Bronchial epithelial cell (primary cell): ENCODE results near the gene METTL24. TPM values are rescaled to one million over a fixed set of nuclear protein-coding genes. Genes with fewer than 3 reads are reported as not detected.

Experiments used
- DNase-seq: peaks from one replicate; pipeline ENCODE4 v3.0.0-alpha.2; 2010; ENCODE audit warnings: low read depth
- FAIRE-seq: peaks from 2 replicates; lab custom pipeline; 2011; peaks lifted over from hg19 to GRCh38; lab: Jason Lieb, UNC
- H3K27me3 ChIP-seq: 2 replicates; pipeline ENCODE4 v1.5.1; 2011; ENCODE audit warnings: low read length; ENCODE audit not compliant: control insufficient read depth, insufficient read depth
- H3K36me3 ChIP-seq: 2 replicates; pipeline ENCODE4 v1.5.1; 2011; ENCODE audit warnings: low read length; ENCODE audit not compliant: control insufficient read depth, insufficient read depth
- H3K4me3 ChIP-seq: 2 replicates; pipeline ENCODE4 v1.5.1; 2011; ENCODE audit warnings: mild to moderate bottlenecking, low read depth, low read length, control low read depth
- CTCF ChIP-seq: IDR thresholded peaks from 2 replicates; pipeline ENCODE4 v1.5.1; 2011; ENCODE audit warnings: mild to moderate bottlenecking, moderate library complexity, low read length, control low read depth, inconsistent platforms; ENCODE audit not compliant: insufficient read depth, severe bottlenecking
- total RNA-seq: library from RNA; depleted of rRNA; stranded (reverse); fragments of >200 nt; gene quantifications from 2 replicates; pipeline ENCODE4 v1.2.1, GENCODE V29; 2014

Gene METTL24
- total RNA-seq, 1 donor from 2014 or later: not detected

- no peaks in the 10 kb centered on the region for H3K36me3 ChIP-seq
Observed at GRCh38 chr6:110233770-110234374, 124.3 kb downstream of the METTL24 start.

GRCh38 chr6:110232450-110232849, 125.7 kb downstream of the METTL24 start:
- Histone ChIP-seq H3K4me3 (no peak overlapping the region), H3K27me3 (no peaks in the 10 kb centered on the region), H3K36me3 (no peaks in the 10 kb centered on the region)
- no peak for TF ChIP-seq CTCF
- DNase-seq (no peak), FAIRE-seq (no peak)

More at GRCh38 chr6:110233770-110234374, 124.3 kb downstream of the METTL24 start:
- H3K4me3 ChIP-seq: no peak overlapping the region
- no peaks in the 10 kb centered on the region for H3K27me3 ChIP-seq
- DNase-seq (no peak), FAIRE-seq (no peak)
- no peak for TF ChIP-seq CTCF

GRCh38 chr6:110226261-110226660, 131.9 kb downstream of the METTL24 start:
- Histone ChIP-seq H3K4me3 (no peak overlapping the region), H3K27me3 (no peaks in the 10 kb centered on the region), H3K36me3 (no peaks in the 10 kb centered on the region)
- no peak for DNase-seq
- TF ChIP-seq CTCF: no peak
- no peak for FAIRE-seq

- Histone ChIP-seq H3K27me3 (no peaks in the 10 kb centered on the region), H3K36me3 (peaks cover 1% of the 10 kb centered on the region), H3K4me3 (no peak overlapping the region)
- TF ChIP-seq CTCF: no peak
- no peak for DNase-seq
- FAIRE-seq: no peak
Observed at GRCh38 chr6:110221738-110222137, 136.4 kb downstream of the METTL24 start.

GRCh38 chr6:110217266-110217665, 140.9 kb downstream of the METTL24 start:
- no peak overlapping the region for H3K4me3 ChIP-seq
- FAIRE-seq (no peak), DNase-seq (peak; percentile 39)
- peaks cover 7% of the 10 kb centered on the region for H3K36me3 ChIP-seq
- TF ChIP-seq CTCF: no peak
- H3K27me3 ChIP-seq: no peaks in the 10 kb centered on the region

GRCh38 chr6:110216140-110216539, 142.0 kb downstream of the METTL24 start:
- TF ChIP-seq CTCF: no peak
- FAIRE-seq (no peak), DNase-seq (no peak)
- Histone ChIP-seq H3K4me3 (no peak overlapping the region), H3K36me3 (peaks cover 9% of the 10 kb centered on the region), H3K27me3 (no peaks in the 10 kb centered on the region)
